ENCODE data around the gene NOL4L. TPM values are rescaled to one million over a fixed set of nuclear protein-coding genes. Genes with fewer than 3 reads are reported as not detected.

The NOL4L gene
- total and polyA plus RNA-seq, 4 donors: 7.9 to 20.6 (median 12.2) TPM

DNA sequence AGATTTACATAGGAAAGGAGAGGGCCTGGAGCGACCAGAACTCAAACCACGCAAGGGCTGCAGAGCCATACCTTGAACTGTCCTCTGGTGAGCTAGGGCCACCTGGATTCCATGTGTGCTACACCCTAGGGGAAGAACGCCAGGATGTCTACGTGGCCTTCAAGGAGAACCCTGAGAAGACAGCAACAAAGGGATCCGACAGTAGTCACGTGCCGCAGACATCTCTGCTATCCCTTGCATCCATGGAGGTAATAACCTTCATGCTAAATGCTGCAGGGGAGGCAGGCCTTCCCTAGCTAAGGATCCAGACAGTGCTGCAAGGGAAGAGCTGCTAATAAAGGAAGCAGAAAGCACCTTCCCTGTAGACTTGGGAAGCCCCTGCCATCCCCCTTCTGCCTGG, 52.9 kb downstream of the NOL4L start:
- H3K9ac ChIP-seq (ENCODE audit: insufficient read depth in 1 of 2, low read length in 2 of 2): no peak overlapping the region
- 97% methylated on average over 7 of the region's 7 CpGs for WGBS, 2 donors
- DNase-seq: no peak
- ATAC-seq (ENCODE audit: insufficient read depth, low FRiP score): no peak
- H3K4me3 ChIP-seq: no peak overlapping the region
- H3K27ac ChIP-seq (ENCODE audit: low read depth in 1 of 2, low read length in 1 of 2): no peak overlapping the region
- H3K36me3 ChIP-seq (ENCODE audit: control insufficient read depth in 4 of 4, insufficient read depth in 4 of 4, low read length in 4 of 4): no peaks in the 10 kb centered on the region
- TF ChIP-seq, protein P1, sequence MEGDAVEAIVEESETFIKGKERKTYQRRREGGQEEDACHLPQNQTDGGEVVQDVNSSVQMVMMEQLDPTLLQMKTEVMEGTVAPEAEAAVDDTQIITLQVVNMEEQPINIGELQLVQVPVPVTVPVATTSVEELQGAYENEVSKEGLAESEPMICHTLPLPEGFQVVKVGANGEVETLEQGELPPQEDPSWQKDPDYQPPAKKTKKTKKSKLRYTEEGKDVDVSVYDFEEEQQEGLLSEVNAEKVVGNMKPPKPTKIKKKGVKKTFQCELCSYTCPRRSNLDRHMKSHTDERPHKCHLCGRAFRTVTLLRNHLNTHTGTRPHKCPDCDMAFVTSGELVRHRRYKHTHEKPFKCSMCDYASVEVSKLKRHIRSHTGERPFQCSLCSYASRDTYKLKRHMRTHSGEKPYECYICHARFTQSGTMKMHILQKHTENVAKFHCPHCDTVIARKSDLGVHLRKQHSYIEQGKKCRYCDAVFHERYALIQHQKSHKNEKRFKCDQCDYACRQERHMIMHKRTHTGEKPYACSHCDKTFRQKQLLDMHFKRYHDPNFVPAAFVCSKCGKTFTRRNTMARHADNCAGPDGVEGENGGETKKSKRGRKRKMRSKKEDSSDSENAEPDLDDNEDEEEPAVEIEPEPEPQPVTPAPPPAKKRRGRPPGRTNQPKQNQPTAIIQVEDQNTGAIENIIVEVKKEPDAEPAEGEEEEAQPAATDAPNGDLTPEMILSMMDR (IDR thresholded peaks at IDR 0.05; ENCODE audit: control extremely low read depth, extremely low read depth): no peak
- H3K27me3 ChIP-seq (ENCODE audit: control insufficient read depth in 3 of 3, insufficient read depth in 3 of 3, low read length in 2 of 3): peaks cover 0 to 2% (median 0%) of the 10 kb centered on the region in 3 donors
- H3K9me3 ChIP-seq (ENCODE audit: control insufficient read depth in 4 of 4, insufficient read depth in 3 of 4, low read length in 3 of 4): no peaks in the 10 kb centered on the region
- H3K4me1 ChIP-seq (ENCODE audit: control insufficient read depth in 5 of 5, insufficient read depth in 5 of 5, low read length in 5 of 5): peaks cover 0 to 27% (median 13%) of the 10 kb centered on the region in 5 donors

DNA sequence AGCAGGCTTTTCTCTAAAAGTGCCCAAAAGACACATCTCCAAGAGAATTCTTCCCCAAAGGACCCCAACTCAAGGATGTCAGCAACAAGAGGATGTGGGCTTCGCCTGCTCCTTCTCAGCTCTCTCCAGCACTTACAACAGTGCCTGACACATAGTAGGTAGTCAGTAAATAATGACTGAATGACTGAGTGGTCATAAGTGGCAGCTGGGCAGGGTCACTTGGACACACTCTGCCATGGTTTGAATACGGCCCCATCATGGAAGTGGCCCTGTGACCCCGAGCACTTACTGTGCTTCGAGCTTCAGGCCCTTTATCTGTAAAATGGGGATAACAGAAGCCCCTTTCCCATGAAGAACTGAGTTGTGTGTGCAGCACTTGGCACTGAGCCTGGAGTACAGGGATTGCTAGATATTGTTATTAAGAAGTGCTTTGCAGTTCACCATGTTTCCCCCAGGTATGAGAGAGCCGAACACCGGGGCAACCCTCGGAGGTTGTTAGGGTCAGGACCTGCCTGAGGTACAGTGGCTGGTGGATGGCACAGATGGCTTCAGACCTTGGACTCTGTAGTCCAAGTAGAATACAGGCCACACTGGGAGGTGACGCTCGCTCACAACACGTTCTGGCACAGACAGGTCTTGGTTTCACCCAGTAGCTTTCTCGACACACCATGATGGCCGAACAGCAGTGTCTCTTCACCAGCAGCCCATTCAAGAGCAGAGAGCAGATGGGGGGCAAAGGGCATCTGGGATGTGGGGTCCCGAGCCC, 56.0 kb downstream of the NOL4L start:
- ATAC-seq (ENCODE audit: insufficient read depth, low FRiP score) (no peak), DNase-seq (no peak)
- Histone ChIP-seq H3K9me3 (ENCODE audit: control insufficient read depth in 4 of 4, insufficient read depth in 3 of 4, low read length in 3 of 4) (no peaks in the 10 kb centered on the region), H3K4me3 (no peak overlapping the region), H3K9ac (ENCODE audit: insufficient read depth in 1 of 2, low read length in 2 of 2) (no peak overlapping the region), H3K27me3 (ENCODE audit: control insufficient read depth in 3 of 3, insufficient read depth in 3 of 3, low read length in 2 of 3) (peaks cover 0 to 2% (median 0%) of the 10 kb centered on the region in 3 donors), H3K27ac (ENCODE audit: low read depth in 1 of 2, low read length in 1 of 2) (no peak overlapping the region), H3K4me1 (ENCODE audit: control insufficient read depth in 5 of 5, insufficient read depth in 5 of 5, low read length in 5 of 5) (peaks cover 0 to 21% (median 15%) of the 10 kb centered on the region in 5 donors), H3K36me3 (ENCODE audit: control insufficient read depth in 4 of 4, insufficient read depth in 4 of 4, low read length in 4 of 4) (no peaks in the 10 kb centered on the region)
- TF ChIP-seq, protein P1 (IDR thresholded peaks at IDR 0.05; ENCODE audit: control extremely low read depth, extremely low read depth): no peak
- WGBS, 2 donors: 95 to 96% methylated on average over 13 of the region's 13 CpGs

DNA sequence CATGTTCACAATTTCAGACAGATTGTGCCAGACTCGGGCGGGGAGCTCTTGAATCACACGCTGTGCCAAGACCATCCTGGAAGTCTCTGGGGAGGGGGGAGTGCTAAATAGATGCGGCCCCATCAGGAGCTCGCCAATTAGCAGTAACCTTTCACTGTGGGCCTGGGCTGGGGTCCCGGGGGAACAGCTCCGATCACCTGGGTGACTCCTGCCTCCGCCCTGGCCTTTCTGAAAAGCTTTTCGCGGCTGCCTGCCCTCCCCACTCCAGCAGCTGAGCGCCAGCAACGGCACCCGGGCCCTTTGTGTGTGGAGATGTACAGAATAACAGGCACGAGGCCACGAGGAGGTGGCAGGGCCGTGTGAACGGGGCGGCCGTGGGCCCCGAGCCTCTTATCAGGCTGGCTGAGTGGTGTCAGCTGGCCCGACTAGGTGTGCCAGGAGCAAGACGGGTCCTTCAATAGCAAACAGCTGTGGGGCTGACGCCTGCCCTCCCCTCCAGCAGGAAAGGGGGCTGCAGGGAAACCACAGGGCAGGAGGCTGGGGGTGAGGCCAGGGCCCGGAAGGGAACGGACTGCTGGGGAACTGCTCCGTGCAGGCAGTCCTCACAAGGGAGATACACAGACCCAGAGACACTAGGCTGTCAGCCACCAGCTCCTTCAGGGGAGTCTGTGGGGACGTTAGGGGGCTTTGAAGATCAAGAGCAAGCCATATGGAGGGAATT, 56.8 kb downstream of the NOL4L start:
- ATAC-seq (ENCODE audit: insufficient read depth, low FRiP score): no peak

More for the DNA sequence above, 56.8 kb downstream of the NOL4L start:
- H3K36me3 ChIP-seq (ENCODE audit: control insufficient read depth in 4 of 4, insufficient read depth in 4 of 4, low read length in 4 of 4): no peaks in the 10 kb centered on the region
- H3K4me3 ChIP-seq: no peak overlapping the region
- peaks cover 0 to 2% (median 0%) of the 10 kb centered on the region in 3 donors for H3K27me3 ChIP-seq (ENCODE audit: control insufficient read depth in 3 of 3, insufficient read depth in 3 of 3, low read length in 2 of 3)
- TF ChIP-seq, protein P1 (IDR thresholded peaks at IDR 0.05; ENCODE audit: control extremely low read depth, extremely low read depth): no peak
- 38 to 49% methylated on average over 27 of the region's 27 CpGs for WGBS, 2 donors
- no peak overlapping the region for H3K9ac ChIP-seq (ENCODE audit: insufficient read depth in 1 of 2, low read length in 2 of 2)
- H3K9me3 ChIP-seq (ENCODE audit: control insufficient read depth in 4 of 4, insufficient read depth in 3 of 4, low read length in 3 of 4): no peaks in the 10 kb centered on the region
- peak; percentile 60 to 76 (median 75) for DNase-seq
- peaks cover 0 to 21% (median 15%) of the 10 kb centered on the region in 5 donors for H3K4me1 ChIP-seq (ENCODE audit: control insufficient read depth in 5 of 5, insufficient read depth in 5 of 5, low read length in 5 of 5)
- no peak overlapping the region for H3K27ac ChIP-seq (ENCODE audit: low read depth in 1 of 2, low read length in 1 of 2)

Measured in lung (tissue), 12 donors.